H9 (cell line): ENCODE data around the gene MAD1L1. TPM values are rescaled to one million over a fixed set of nuclear protein-coding genes. Genes with fewer than 3 reads are reported as not detected.

Experiments
- DNase-seq: peaks from one replicate; pipeline ENCODE4 v3.0.0-alpha.2; 2017
- H2AFZ ChIP-seq: one replicate; pipeline ENCODE4 v1.6.1; 2013; ENCODE audit warnings: mild to moderate bottlenecking, low read length, control low read depth, moderate library complexity
- H2AK5ac ChIP-seq: 2 replicates; pipeline ENCODE4 v1.6.1; 2013; ENCODE audit warnings: low read length, control low read depth, mixed read lengths; ENCODE audit not compliant: insufficient read length
- H2BK120ac ChIP-seq: one replicate; pipeline ENCODE4 v1.6.1; 2013; ENCODE audit warnings: low read depth, mild to moderate bottlenecking, low read length, control low read depth, inconsistent platforms; ENCODE audit not compliant: poor library complexity, severe bottlenecking
- H2BK12ac ChIP-seq: 2 replicates; pipeline ENCODE4 v1.6.1; 2013; ENCODE audit warnings: low read length, control low read depth, mixed read lengths, low read depth; ENCODE audit not compliant: insufficient read length
- H2BK15ac ChIP-seq: 2 replicates; pipeline ENCODE4 v1.6.1; 2013; ENCODE audit warnings: low read depth, low read length, control low read depth
- H2BK20ac ChIP-seq: one replicate; pipeline ENCODE4 v1.6.1; 2013; ENCODE audit warnings: low read depth, mild to moderate bottlenecking, low read length, control low read depth, inconsistent platforms; ENCODE audit not compliant: poor library complexity, severe bottlenecking
- H2BK5ac ChIP-seq: 2 replicates; pipeline ENCODE4 v1.6.1; 2013; ENCODE audit warnings: low read length, control low read depth, mixed read lengths; ENCODE audit not compliant: insufficient read length
- H3K14ac ChIP-seq: 2 replicates; pipeline ENCODE4 v1.6.1; 2013; ENCODE audit warnings: low read length, control low read depth; ENCODE audit not compliant: insufficient read depth
- H3K18ac ChIP-seq: 2 replicates; pipeline ENCODE4 v1.6.1; 2013; ENCODE audit warnings: low read depth, mild to moderate bottlenecking, mixed read lengths, low read length, control low read depth; ENCODE audit not compliant: insufficient read length
- H3K23ac ChIP-seq: 2 replicates; pipeline ENCODE4 v1.6.1; 2013; ENCODE audit warnings: low read length, control low read depth, mixed read lengths, low read depth; ENCODE audit not compliant: insufficient read length
- H3K23me2 ChIP-seq: 2 replicates; pipeline ENCODE4 v1.6.1; 2013; ENCODE audit warnings: low read depth, mild to moderate bottlenecking, mixed read lengths, low read length, control low read depth; ENCODE audit not compliant: insufficient read length, poor library complexity, severe bottlenecking
- H3K27ac ChIP-seq: 2 replicates; pipeline ENCODE4 v1.5.1; 2013; ENCODE audit warnings: low read length, control low read depth, mixed read lengths, low read depth; ENCODE audit not compliant: insufficient read length
- H3K27me3 ChIP-seq: 2 replicates; pipeline ENCODE4 v1.6.1; 2013; ENCODE audit warnings: low read length, control low read depth, inconsistent platforms; ENCODE audit not compliant: insufficient read depth
- H3K4ac ChIP-seq: 2 replicates; pipeline ENCODE4 v1.6.1; 2013; ENCODE audit warnings: low read depth, mild to moderate bottlenecking, control low read depth, inconsistent platforms, low read length, moderate library complexity
- H3K4me1 ChIP-seq: 2 replicates; pipeline ENCODE4 v1.6.1; 2013; ENCODE audit warnings: low read length, control low read depth, inconsistent platforms; ENCODE audit not compliant: insufficient read depth
- H3K4me2 ChIP-seq: 2 replicates; pipeline ENCODE4 v1.6.1; 2013; ENCODE audit warnings: low read length, control low read depth, mixed read lengths; ENCODE audit not compliant: insufficient read length, insufficient read depth
- H3K56ac ChIP-seq: 2 replicates; pipeline ENCODE4 v1.6.1; 2013; ENCODE audit warnings: low read depth, mild to moderate bottlenecking, mixed read lengths, low read length, control low read depth; ENCODE audit not compliant: insufficient read length
- H3K79me1 ChIP-seq: 2 replicates; pipeline ENCODE4 v1.6.1; 2013; ENCODE audit warnings: low read depth, mild to moderate bottlenecking, moderate library complexity, low read length, control low read depth, inconsistent platforms; ENCODE audit not compliant: insufficient read depth, poor library complexity, severe bottlenecking
- H3K79me2 ChIP-seq: 2 replicates; pipeline ENCODE4 v1.6.1; 2013; ENCODE audit warnings: low read length, control low read depth, inconsistent platforms; ENCODE audit not compliant: insufficient read depth
- H3K9ac ChIP-seq: 2 replicates; pipeline ENCODE4 v1.6.1; 2013; ENCODE audit warnings: low read length, control low read depth, mixed read lengths; ENCODE audit not compliant: insufficient read length; ENCODE audit errors: extremely low read depth
- H3K9me3 ChIP-seq: one replicate; pipeline ENCODE4 v1.6.1; 2013; ENCODE audit warnings: low read depth, low read length, inconsistent platforms; ENCODE audit not compliant: control insufficient read depth
- H3T11ph ChIP-seq: one replicate; pipeline ENCODE4 v1.6.1; 2013; ENCODE audit warnings: mild to moderate bottlenecking, low read length, control low read depth, inconsistent platforms
- H4K20me1 ChIP-seq: one replicate; pipeline ENCODE4 v1.6.1; 2013; ENCODE audit not compliant: control insufficient read depth, insufficient read length, insufficient read depth
- H4K5ac ChIP-seq: 2 replicates; pipeline ENCODE4 v1.6.1; 2013; ENCODE audit warnings: low read depth, mild to moderate bottlenecking, mixed read lengths, low read length, control low read depth; ENCODE audit not compliant: insufficient read length
- H4K8ac ChIP-seq: replicated peaks from 2 replicates; pipeline ENCODE4 v1.6.1; 2013; ENCODE audit warnings: low read length, control low read depth, mixed read lengths, low read depth; ENCODE audit not compliant: insufficient read length
- H4K91ac ChIP-seq: 2 replicates; pipeline ENCODE4 v1.6.1; 2013; ENCODE audit warnings: low read depth, mild to moderate bottlenecking, moderate library complexity, mixed read lengths, low read length, control low read depth; ENCODE audit not compliant: insufficient read length
- H3K27ac Mint-ChIP-seq, 3 experiments: 2 replicates in 2 of 3; 3 replicates in 1 of 3; pipeline ENCODE4 v1.8.0; 2020 to 2021; ENCODE audit warnings: mixed read lengths in 3 of 3, mild to moderate bottlenecking in 1 of 3, moderate library complexity in 1 of 3
- H3K27me3 Mint-ChIP-seq: 2 replicates; pipeline ENCODE4 v1.8.0; 2021; ENCODE audit warnings: low read depth, mild to moderate bottlenecking, moderate library complexity, mixed read lengths
- H3K36me3 Mint-ChIP-seq, 3 experiments: 2 replicates in 2 of 3; 3 replicates in 1 of 3; pipeline ENCODE4 v1.8.0; 2020 to 2021; ENCODE audit warnings: low read depth in 3 of 3, mixed read lengths in 3 of 3; ENCODE audit not compliant: insufficient read depth in 1 of 3
- H3K4me1 Mint-ChIP-seq, 2 experiments: 2 replicates each; pipeline ENCODE4 v1.8.0; 2020; ENCODE audit warnings: mixed read lengths in 2 of 2
- H3K4me3 Mint-ChIP-seq, 2 experiments: 2 replicates in 1 of 2; 3 replicates in 1 of 2; pipeline ENCODE4 v1.8.0; 2020 to 2021; ENCODE audit warnings: mild to moderate bottlenecking in 2 of 2, mixed read lengths in 2 of 2, moderate library complexity in 1 of 2
- H3K9me3 Mint-ChIP-seq, 2 experiments: 2 replicates in 1 of 2; 3 replicates in 1 of 2; pipeline ENCODE4 v1.8.0; 2020; ENCODE audit warnings: mild to moderate bottlenecking in 2 of 2, mixed read lengths in 2 of 2, moderate library complexity in 1 of 2
- WGBS: extraction: QIAGEN DNeasy Blood & Tissue Kit; methylation state at CpG from one replicate; pipeline ENCODE4 v1.1.7; 2013; ENCODE audit warnings: missing lambda C conversion rate, low lambda C conversion rate, mixed read lengths; ENCODE audit not compliant: insufficient read length; ENCODE audit errors: extremely low coverage; 5-methylcytosine and 5-hydroxymethylcytosine counted together
- total RNA-seq: library from RNA; stranded (reverse); gene quantifications from 2 replicates; pipeline ENCODE4 v1.2.1, GENCODE V29; 2021
- TF ChIP-seq, protein P1 (sequence below): fragments of 200-600 bp; sonication (generic); conservative IDR thresholded peaks from 3 replicates; pipeline ENCODE4 v1.8.0; 2021; ENCODE audit warnings: antibody characterized with exemption, mild to moderate bottlenecking

The MAD1L1 gene
- total RNA-seq, 1 experiment from 2014 or later, result 39.0 TPM

DNA sequence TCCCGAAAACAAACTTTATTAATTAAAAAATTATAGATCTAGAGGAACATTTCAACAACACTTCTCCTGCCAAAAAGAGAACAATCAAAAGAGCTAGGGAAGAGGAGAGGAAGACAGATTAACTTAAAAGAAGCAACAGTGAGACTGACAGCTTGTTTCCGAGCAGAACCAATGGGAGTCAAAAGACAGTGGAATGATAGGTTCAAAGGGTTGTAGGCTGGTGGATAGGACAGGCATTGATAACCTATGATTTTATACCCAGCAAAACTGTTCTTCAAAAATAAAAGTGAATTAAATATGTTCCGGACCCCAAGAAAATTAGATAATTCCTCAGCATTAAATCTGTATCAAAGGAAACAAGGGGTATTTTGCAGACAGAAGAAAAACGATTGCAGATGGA is 207.6 kb downstream of the MAD1L1 start:
- Histone ChIP-seq H3K23me2 (no peaks in the 10 kb centered on the region), H2BK20ac (no peak overlapping the region), H3K79me1 (no peaks in the 10 kb centered on the region), H2BK5ac (no peak overlapping the region), H3K4ac (no peak overlapping the region), H3K4me1 (no peaks in the 10 kb centered on the region), H3T11ph (no peak overlapping the region), H4K91ac (no peak overlapping the region), H2AK5ac (no peak overlapping the region), H3K9me3 (no peaks in the 10 kb centered on the region), H3K23ac (no peak overlapping the region), H3K9ac (no peak overlapping the region), H4K8ac (no peak overlapping the region), H2BK15ac (no peak overlapping the region), H3K27ac (no peak overlapping the region), H3K18ac (no peak overlapping the region), H3K4me2 (no peak overlapping the region), H2AFZ (no peak overlapping the region), H4K5ac (no peak overlapping the region), H3K79me2 (no peaks in the 10 kb centered on the region; the same call in 1 of the 2 replicates), H4K20me1 (no peaks in the 10 kb centered on the region), H2BK120ac (no peak overlapping the region), H3K27me3 (no peaks in the 10 kb centered on the region), H3K56ac (no peak overlapping the region), H2BK12ac (no peak overlapping the region), H3K14ac (no peak overlapping the region)
- no peak for DNase-seq
- Mint-ChIP-seq H3K27ac (no peak overlapping the region), H3K9me3 (peaks cover 20 to 27% of the 10 kb centered on the region in 2 experiments), H3K4me3 (no peak overlapping the region), H3K27me3 (no peaks in the 10 kb centered on the region; the same call in 1 of the 2 replicates), H3K4me1 (no peaks in the 10 kb centered on the region), H3K36me3 (peaks cover 9 to 23% (median 9%) of the 10 kb centered on the region in 3 experiments; a peak in 6 of 7 replicates)
- TF ChIP-seq, protein P1, sequence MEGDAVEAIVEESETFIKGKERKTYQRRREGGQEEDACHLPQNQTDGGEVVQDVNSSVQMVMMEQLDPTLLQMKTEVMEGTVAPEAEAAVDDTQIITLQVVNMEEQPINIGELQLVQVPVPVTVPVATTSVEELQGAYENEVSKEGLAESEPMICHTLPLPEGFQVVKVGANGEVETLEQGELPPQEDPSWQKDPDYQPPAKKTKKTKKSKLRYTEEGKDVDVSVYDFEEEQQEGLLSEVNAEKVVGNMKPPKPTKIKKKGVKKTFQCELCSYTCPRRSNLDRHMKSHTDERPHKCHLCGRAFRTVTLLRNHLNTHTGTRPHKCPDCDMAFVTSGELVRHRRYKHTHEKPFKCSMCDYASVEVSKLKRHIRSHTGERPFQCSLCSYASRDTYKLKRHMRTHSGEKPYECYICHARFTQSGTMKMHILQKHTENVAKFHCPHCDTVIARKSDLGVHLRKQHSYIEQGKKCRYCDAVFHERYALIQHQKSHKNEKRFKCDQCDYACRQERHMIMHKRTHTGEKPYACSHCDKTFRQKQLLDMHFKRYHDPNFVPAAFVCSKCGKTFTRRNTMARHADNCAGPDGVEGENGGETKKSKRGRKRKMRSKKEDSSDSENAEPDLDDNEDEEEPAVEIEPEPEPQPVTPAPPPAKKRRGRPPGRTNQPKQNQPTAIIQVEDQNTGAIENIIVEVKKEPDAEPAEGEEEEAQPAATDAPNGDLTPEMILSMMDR, result no peak
- no CpG with 5 or more reads among the region's 4 CpGs for WGBS
